HepG2 (cell line): Measurements from ENCODE around the gene MED13. TPM values are rescaled to one million over a fixed set of nuclear protein-coding genes. Genes with fewer than 3 reads are reported as not detected.

ENCODE experiments used
- ATAC-seq: fragments of 200-7000 bp; cut with Tn5 transposase; 3 replicates; pipeline ENCODE4 v1.9.1; 2020; ENCODE audit warnings: mild to moderate bottlenecking, moderate library complexity
- Bru-seq: library from RNA; stranded (reverse); fragments of 400-500 nt; gene quantifications from one replicate; lab custom pipeline; 2021; lab: Mats Ljungman, UMichigan
- BruChase-seq, 2 experiments: library from RNA; stranded (reverse); fragments of 400-500 nt; gene quantifications; one replicate each; lab custom pipeline; 2021; lab: Mats Ljungman, UMichigan
- BruUV-seq: library from RNA; stranded (reverse); fragments of 400-500 nt; replicated peaks from 2 replicates; lab custom pipeline; 2021; lab: Mats Ljungman, UMichigan
- CTCF ChIA-PET: fragments of 300-600 bp; formaldehyde crosslinking; extraction: SDS; loops from one replicate; lab custom pipeline; 2021; ENCODE audit warnings: low total read pairs, inconsistent platforms, low intra/inter-chr PET ratio; lab: Yijun Ruan, JAX
- POLR2A ChIA-PET: fragments of 350-600 bp; sonication (Branson Sonifier 250); formaldehyde crosslinking; loops from one replicate; lab custom pipeline; 2020; ENCODE audit warnings: antibody characterized with exemption, inconsistent platforms; lab: Yijun Ruan, JAX
- DNase-seq: peaks from one replicate; pipeline ENCODE4 v3.0.0-alpha.2; 2015; ENCODE audit warnings: low spot score
- FAIRE-seq: peaks from 3 replicates; lab custom pipeline; 2011; peaks lifted over from hg19 to GRCh38; lab: Jason Lieb, UNC
- H2AFZ ChIP-seq: one replicate; pipeline ENCODE4 v1.6.1; 2011; ENCODE audit warnings: low read length, inconsistent platforms
- H3K27ac ChIP-seq: fragments of 300-600 bp; 3 replicates; pipeline ENCODE4 v1.8.0; 2011; ENCODE audit warnings: mixed run types, mild to moderate bottlenecking, mixed read lengths, low read length, inconsistent platforms; ENCODE audit not compliant: insufficient read depth; ENCODE audit errors: extremely low read length
- H3K27me3 ChIP-seq, 2 experiments: fragments of 200-600 bp in 1 of 2; 2 replicates in 1 of 2; 3 replicates in 1 of 2; pipeline versions ENCODE4 v1.6.0 to v1.8.0; 2011; ENCODE audit warnings: low read length in 2 of 2, mild to moderate bottlenecking in 2 of 2, moderate library complexity in 2 of 2, inconsistent platforms in 1 of 2; ENCODE audit not compliant: insufficient read depth in 2 of 2, control insufficient read depth in 1 of 2
- H3K36me3 ChIP-seq, 2 experiments: fragments of 200-600 bp in 1 of 2; replicated peaks in 1 of 2; 2 replicates in 1 of 2; 3 replicates in 1 of 2; pipeline versions ENCODE4 v1.5.1 to v1.8.0; 2011; ENCODE audit warnings: low read length in 2 of 2, inconsistent platforms in 1 of 2; ENCODE audit not compliant: insufficient read depth in 2 of 2, control insufficient read depth in 1 of 2
- H3K4me1 ChIP-seq: 2 replicates; pipeline ENCODE4 v1.5.1; 2012; ENCODE audit warnings: low read length, inconsistent platforms; ENCODE audit not compliant: insufficient read depth
- H3K4me2 ChIP-seq: 2 replicates; pipeline ENCODE4 v1.6.0; 2011; ENCODE audit warnings: low read depth, low read length, inconsistent platforms
- H3K4me3 ChIP-seq, 3 experiments: fragments of 200-600 bp in 1 of 3; sonication (generic), shearing (Covaris generic) in 1 of 3; replicated peaks in 1 of 3; 2 replicates each; pipeline ENCODE4 v1.5.1; 2011 to 2016; ENCODE audit warnings: low read length in 3 of 3, inconsistent platforms in 2 of 3, low read depth in 2 of 3, mild to moderate bottlenecking in 2 of 3, control low read depth in 1 of 3, mixed read lengths in 1 of 3; ENCODE audit not compliant: insufficient read depth in 1 of 3
- H3K79me2 ChIP-seq: one replicate; pipeline ENCODE4 v1.6.1; 2011; ENCODE audit warnings: low read length, inconsistent platforms; ENCODE audit not compliant: insufficient read depth
- H3K9ac ChIP-seq: 2 replicates; pipeline ENCODE4 v1.6.0; 2011; ENCODE audit warnings: mild to moderate bottlenecking, low read depth, low read length, inconsistent platforms; ENCODE audit not compliant: insufficient read depth
- H3K9me3 ChIP-seq: 2 replicates; pipeline ENCODE4 v1.5.1; 2012; ENCODE audit warnings: mild to moderate bottlenecking, low read length
- H4K20me1 ChIP-seq: 2 replicates; pipeline ENCODE4 v1.6.0; 2011; ENCODE audit warnings: inconsistent platforms, mild to moderate bottlenecking, low read length, moderate library complexity; ENCODE audit not compliant: insufficient read depth
- BORCS8-MEF2B ChIP-seq: sonication (generic); formaldehyde crosslinking; IDR thresholded peaks from 2 replicates; pipeline ENCODE4 v1.8.0; 2022; ENCODE audit warnings: mild to moderate bottlenecking, missing genetic modification reagents
- FOXO1 ChIP-seq: sonication (generic); formaldehyde crosslinking; IDR thresholded peaks from 2 replicates; pipeline ENCODE4 v1.4.0; 2020; ENCODE audit warnings: missing genetic modification reagents
- MED1 ChIP-seq: sonication (generic); formaldehyde crosslinking; IDR thresholded peaks from 2 replicates; pipeline ENCODE4 v1.4.0; 2020; ENCODE audit warnings: missing genetic modification reagents
- ZNF362 ChIP-seq: sonication (generic); formaldehyde crosslinking; IDR thresholded peaks from 2 replicates; pipeline ENCODE4 v1.4.0; 2020; ENCODE audit warnings: missing genetic modification reagents, mild to moderate bottlenecking, borderline replicate concordance
- ZNF383 ChIP-seq: sonication (generic); formaldehyde crosslinking; IDR thresholded peaks from 2 replicates; pipeline ENCODE4 v1.4.0; 2020; ENCODE audit warnings: missing genetic modification reagents, mild to moderate bottlenecking, borderline replicate concordance
- ZNF510 ChIP-seq: sonication (generic); formaldehyde crosslinking; IDR thresholded peaks from 2 replicates; pipeline ENCODE4 v1.4.0; 2020; ENCODE audit warnings: low read depth, mild to moderate bottlenecking, missing genetic modification reagents
- ZNF574 ChIP-seq: sonication (generic); formaldehyde crosslinking; IDR thresholded peaks from 2 replicates; pipeline ENCODE4 v1.4.0; 2020; ENCODE audit warnings: missing genetic modification reagents
- ZSCAN31 ChIP-seq: sonication (generic); formaldehyde crosslinking; IDR thresholded peaks from 2 replicates; pipeline ENCODE4 v1.5.0; 2020; ENCODE audit warnings: low read depth, mild to moderate bottlenecking, missing genetic modification reagents
- WGBS: methylation state at CpG from one replicate; pipeline ENCODE4 v1.1.6; 2017; ENCODE audit warnings: low lambda C conversion rate; 5-methylcytosine and 5-hydroxymethylcytosine counted together
- in situ Hi-C: cut with HindIII; loops from 2 replicates; pipeline ENCODE4 v1.10.0; 2017; ENCODE audit warnings: low pct_unique_long_range_greater_than_20kb; ENCODE audit not compliant: extremely low pct_ligation_motif_present
- intact Hi-C: fragments of 100-400 bp; cut with micrococcal nuclease; formaldehyde crosslinking; loops from one replicate; pipeline ENCODE4 v1.10.0; 2022; ENCODE audit not compliant: unreplicated experiment
- long read RNA-seq, 2 experiments: library from RNA in 1 of 2; library from polyadenylated mRNA in 1 of 2; stranded (forward) in 1 of 2; unstranded in 1 of 2; transcript quantifications; one replicate each; pipeline ENCODE4 v2.0.0, GENCODE V29; 2019 to 2022
- polyA minus RNA-seq, 3 experiments: library from RNA; depleted of rRNA, polyadenylated mRNA; stranded (reverse); fragments of >200 nt; gene quantifications; 2 replicates each; pipeline ENCODE4 v1.2.3, GENCODE V29; 2011; ENCODE audit warnings: low replicate concordance in 1 of 3
- polyA plus RNA-seq, 8 experiments: library from polyadenylated mRNA; depleted of rRNA in 3 of 8; stranded (reverse) in 7 of 8; unstranded in 1 of 8; fragments of >200 nt; fragmentation: Illumina TruSeq in 4 of 8; extraction: Trizol in 4 of 8; gene quantifications; 2 replicates each; pipeline versions ENCODE4 v1.2.1 to v1.2.3, GENCODE V29; 2011 to 2016; ENCODE audit warnings: low read depth in 4 of 8, missing spikeins in 1 of 8, mixed read lengths in 1 of 8; ENCODE audit not compliant: insufficient read depth in 1 of 8
- total RNA-seq, 5 experiments: library from RNA; depleted of rRNA; stranded (reverse); fragments of >200 nt; fragmentation: Illumina TruSeq; extraction: Trizol; gene quantifications; 2 replicates each; pipeline ENCODE4 v1.2.3, GENCODE V29; 2016; ENCODE audit warnings: low read depth in 1 of 5
- TF ChIP-seq, protein P1 (sequence below): sonication (generic); formaldehyde crosslinking; IDR thresholded peaks from 2 replicates; pipeline ENCODE4 v1.8.1; 2022; ENCODE audit warnings: mild to moderate bottlenecking, missing genetic modification reagents

Gene MED13
- total RNA-seq (2016; rRNA removed; fragmentation: Illumina TruSeq; extraction: Trizol) (69.1 and 70.9 TPM in 2 replicates), polyA plus RNA-seq (2011; rRNA removed) (25.2 and 27.4 TPM in 2 replicates), polyA minus RNA-seq (2011; rRNA and poly(A)+ RNA removed; ENCODE audit: low replicate concordance) (248 and 289 TPM in 2 replicates), Bru-seq, nascent RNA (percentile 95 among the genes with signal in this experiment), BruChase-seq, experiment 1, labeled RNA remaining after a 6-hour chase (percentile 96 among the genes with signal in this experiment), BruChase-seq, experiment 2, labeled RNA remaining after a 2-hour chase (percentile 96 among the genes with signal in this experiment)
- total RNA-seq (2016; cell fraction: cytosol; rRNA removed; fragmentation: Illumina TruSeq; extraction: Trizol; ENCODE audit: low read depth), result 28.7 and 34.2 TPM in 2 replicates
- 60.8 and 66.7 TPM in 2 replicates for total RNA-seq (2016; cell fraction: insoluble cytoplasmic fraction; rRNA removed; fragmentation: Illumina TruSeq; extraction: Trizol)
- total RNA-seq (2016; cell fraction: membrane; rRNA removed; fragmentation: Illumina TruSeq; extraction: Trizol), result 34.4 and 35.2 TPM in 2 replicates
- total RNA-seq (2016; cell fraction: nucleus; rRNA removed; fragmentation: Illumina TruSeq; extraction: Trizol), result 74.9 and 87.2 TPM in 2 replicates
- polyA plus RNA-seq (2011; cell fraction: cytosol; rRNA removed), result 9.5 and 15.5 TPM in 2 replicates
- 22.1 and 24.5 TPM in 2 replicates for polyA plus RNA-seq (2011; cell fraction: nucleus; rRNA removed)
- 18.1 and 18.8 TPM in 2 replicates for polyA plus RNA-seq (2012)
- 1.1 and 1.2 TPM in 2 replicates for polyA plus RNA-seq (2016; cell fraction: cytosol; fragmentation: Illumina TruSeq; extraction: Trizol; ENCODE audit: low read depth)
- polyA plus RNA-seq (2016; cell fraction: insoluble cytoplasmic fraction; fragmentation: Illumina TruSeq; extraction: Trizol; ENCODE audit: low read depth), result 22.4 and 23.2 TPM in 2 replicates
- polyA plus RNA-seq (2016; cell fraction: membrane; fragmentation: Illumina TruSeq; extraction: Trizol; ENCODE audit: low read depth), result 3.0 and 3.5 TPM in 2 replicates
- 29.6 and 33.8 TPM in 2 replicates for polyA plus RNA-seq (2016; cell fraction: nucleus; fragmentation: Illumina TruSeq; extraction: Trizol; ENCODE audit: insufficient read depth, low read depth)
- 47.7 and 70.8 TPM in 2 replicates for polyA minus RNA-seq (2011; cell fraction: cytosol; rRNA and poly(A)+ RNA removed)
- polyA minus RNA-seq (2011; cell fraction: nucleus; rRNA and poly(A)+ RNA removed), result 160 and 215 TPM in 2 replicates
- long read RNA-seq, experiment 1, partial matches to known transcripts, result 1 of 4 reads
- long read RNA-seq, experiment 1, other reads (novel, unspliced or antisense), result 3 of 4 reads
- long read RNA-seq, experiment 2, full-length matches to known transcripts, result 2 of 49 reads
- long read RNA-seq, experiment 2, partial matches to known transcripts, result 11 of 49 reads
- long read RNA-seq, experiment 2, other reads (novel, unspliced or antisense), result 36 of 49 reads

DNA sequence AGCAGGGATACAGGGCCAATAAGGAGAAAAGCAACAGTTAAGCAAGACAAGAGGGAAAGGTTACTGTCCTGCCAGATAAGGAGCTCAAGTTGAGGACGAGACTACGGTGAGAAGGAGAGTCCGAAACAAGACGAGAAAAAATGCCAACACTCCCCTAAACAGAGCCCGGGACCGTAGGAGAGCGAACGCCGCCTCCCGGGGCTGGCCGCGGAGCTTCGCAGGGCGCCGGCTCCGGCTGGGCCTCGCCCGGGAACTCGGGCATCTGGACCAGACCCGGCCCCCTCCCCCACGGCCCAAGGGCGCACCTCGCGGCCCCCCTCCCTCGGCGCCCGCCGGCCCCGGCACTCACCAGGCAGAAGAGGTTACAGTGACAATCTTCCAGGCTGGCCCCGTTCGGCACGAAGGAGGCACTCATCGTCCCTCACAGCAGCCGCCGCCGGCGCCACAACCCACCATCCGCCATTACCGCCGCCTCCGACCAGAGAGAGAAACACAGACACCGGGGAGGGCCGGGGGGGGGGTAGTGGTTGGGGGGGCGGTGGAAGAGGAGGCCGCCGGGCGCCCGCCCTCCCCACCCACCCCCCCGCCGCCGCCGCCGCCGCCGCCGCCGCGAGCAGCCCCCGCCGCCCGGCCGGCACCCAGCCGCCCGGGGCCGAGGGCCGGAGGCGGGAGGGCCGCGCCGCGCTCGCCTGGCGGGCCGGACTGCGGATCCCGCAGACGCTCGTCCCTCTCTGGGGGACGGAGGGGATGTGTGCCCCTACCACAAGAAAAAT is at the start of gene MED13:
TSS of gene MED13 (minus strand) at position 488 of the 773 bp plus-strand sequence. CDS start at position 415, 73 bp downstream.
- intact Hi-C loops, result no loop called here
- H3K27me3 ChIP-seq, result no peaks in the 10 kb centered on the region; a peak in 1 of 5 replicates
- TF ChIP-seq ZNF362 (CRISPR knock-in tag) (no peak), BORCS8-MEF2B (CRISPR knock-in tag) (0 out of 2 replicates have a peak, but pooled peaks have one; percentile 13), MED1 (no peak), FOXO1 (no peak), ZNF574 (peak; percentile 21; the same call in 1 of the 2 replicates), ZSCAN31 (no peak), ZNF383 (CRISPR knock-in tag) (0 out of 2 replicates have a peak, but pooled peaks have one; percentile 15), ZNF510 (CRISPR knock-in tag) (no peak)
- TF ChIP-seq, protein P1, sequence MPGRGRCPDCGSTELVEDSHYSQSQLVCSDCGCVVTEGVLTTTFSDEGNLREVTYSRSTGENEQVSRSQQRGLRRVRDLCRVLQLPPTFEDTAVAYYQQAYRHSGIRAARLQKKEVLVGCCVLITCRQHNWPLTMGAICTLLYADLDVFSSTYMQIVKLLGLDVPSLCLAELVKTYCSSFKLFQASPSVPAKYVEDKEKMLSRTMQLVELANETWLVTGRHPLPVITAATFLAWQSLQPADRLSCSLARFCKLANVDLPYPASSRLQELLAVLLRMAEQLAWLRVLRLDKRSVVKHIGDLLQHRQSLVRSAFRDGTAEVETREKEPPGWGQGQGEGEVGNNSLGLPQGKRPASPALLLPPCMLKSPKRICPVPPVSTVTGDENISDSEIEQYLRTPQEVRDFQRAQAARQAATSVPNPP (CRISPR knock-in tag), result no peak

More for the DNA sequence above, at the start of gene MED13:
- peak within 1 kb of the TSS; percentile 62 to 100 (median 99) for H3K4me3 ChIP-seq
- ChIA-PET CTCF (interaction anchor here (3.2 kb wide), 1 partner anchor 44 kb away, joined by 37 read pairs; no protein-coding TSS in a partner anchor), POLR2A (interaction anchor here (0.6 to 2.5 kb wide), 13 partner anchors 8 to 392 kb away, joined by 3 to 35 read pairs (median 4); partner anchors contain the start of gene BRIP1)
- DNase-seq, result peak; percentile 32
- peak within 1 kb of the TSS; percentile 80 for H2AFZ ChIP-seq
- H3K27ac ChIP-seq, result peak within 1 kb of the TSS; percentile 99
- H3K79me2 ChIP-seq, result peaks cover 55% of the 10 kb centered on the region
- no TSS peak for BruUV-seq
- H4K20me1 ChIP-seq, result peaks cover 39% of the 10 kb centered on the region
- in situ Hi-C loops, result no loop called here
- peaks cover 1 to 8% of the 10 kb centered on the region in 2 experiments; a peak in 3 of 5 replicates for H3K36me3 ChIP-seq
- peaks cover 56% of the 10 kb centered on the region for H3K4me1 ChIP-seq
- ATAC-seq, result peak; percentile 40
- WGBS, result under 1% methylated on average over 47 of the region's 79 CpGs
- no peak for FAIRE-seq
- peak within 1 kb of the TSS; percentile 100 for H3K9ac ChIP-seq
- no peaks in the 10 kb centered on the region for H3K9me3 ChIP-seq
- peak within 1 kb of the TSS; percentile 81 for H3K4me2 ChIP-seq
